K562 (cell line): ENCODE data around the gene LRCOL1. TPM values are rescaled to one million over a fixed set of nuclear protein-coding genes. Genes with fewer than 3 reads are reported as not detected.

Source experiments
- CTCFL ChIP-seq: IDR thresholded peaks from 2 replicates; pipeline ENCODE4 v1.6.1; 2011; ENCODE audit warnings: borderline replicate concordance, low read depth, mild to moderate bottlenecking, moderate library complexity, low read length; ENCODE audit not compliant: insufficient read depth, poor library complexity, severe bottlenecking
- DNMT1 ChIP-seq: fragments of 450-650 bp; IDR thresholded peaks from 2 replicates; pipeline ENCODE4 v1.6.1; 2016; ENCODE audit warnings: antibody characterized with exemption, mild to moderate bottlenecking
- ESRRA ChIP-seq: fragments of 450-650 bp; IDR thresholded peaks from 2 replicates; pipeline ENCODE4 v1.6.1; 2014; ENCODE audit warnings: low read depth, mild to moderate bottlenecking, moderate library complexity, borderline replicate concordance
- GATA2 ChIP-seq: sonication (generic); formaldehyde crosslinking; IDR thresholded peaks from 2 replicates; pipeline ENCODE4 v1.4.0; 2020; ENCODE audit warnings: mild to moderate bottlenecking, missing genetic modification reagents
- MAZ ChIP-seq, 2 experiments: fragments of 450-650 bp in 1 of 2; sonication (generic) in 1 of 2; formaldehyde crosslinking; IDR thresholded peaks in 1 of 2; conservative IDR thresholded peaks in 1 of 2; 2 replicates each; pipeline versions ENCODE4 v1.4.0 to v1.5.0; 2020; ENCODE audit warnings: mild to moderate bottlenecking in 1 of 2, missing genetic modification reagents in 1 of 2
- NBN ChIP-seq: fragments of 450-650 bp; IDR thresholded peaks from 2 replicates; pipeline ENCODE4 v1.6.1; 2016; ENCODE audit warnings: low read depth, mild to moderate bottlenecking
- PHB ChIP-seq: fragments of 250-450 bp; sonication (Bioruptor Pico); IDR thresholded peaks from 2 replicates; pipeline ENCODE4 v1.5.0; 2021
- POLR2G ChIP-seq: fragments of 200-400 bp; formaldehyde crosslinking; IDR thresholded peaks from 2 replicates; pipeline ENCODE4 v1.6.1; 2017; ENCODE audit warnings: low read depth, mild to moderate bottlenecking, antibody characterized with exemption, low read length, moderate library complexity
- RAD21 ChIP-seq, 2 experiments: fragments of 250-450 bp in 1 of 2; fragments of 450-650 bp in 1 of 2; sonication (Bioruptor Pico) in 1 of 2; formaldehyde crosslinking in 1 of 2; IDR thresholded peaks in 1 of 2; conservative IDR thresholded peaks in 1 of 2; 2 replicates each; pipeline versions ENCODE4 v1.4.0 to v1.8.0; 2020 to 2022; ENCODE audit warnings: mild to moderate bottlenecking in 2 of 2, moderate library complexity in 1 of 2
- TRIM24 ChIP-seq, 2 experiments: fragments of 450-650 bp; IDR thresholded peaks; 2 replicates each; pipeline ENCODE4 v1.6.1; 2016
- YY1 ChIP-seq, 3 experiments: IDR thresholded peaks; 2 replicates each; pipeline ENCODE4 v1.6.1; 2011; ENCODE audit warnings: low read length in 2 of 3, mild to moderate bottlenecking in 2 of 3, moderate library complexity in 2 of 3, borderline replicate concordance in 1 of 3, control low read depth in 1 of 3, low read depth in 1 of 3; ENCODE audit not compliant: insufficient read depth in 3 of 3, insufficient replicate concordance in 2 of 3, control insufficient read depth in 1 of 3, insufficient read length in 1 of 3; ENCODE audit errors: extremely low read depth in 1 of 3
- ZBTB7A ChIP-seq: IDR thresholded peaks from 2 replicates; pipeline ENCODE4 v1.6.1; 2011; ENCODE audit warnings: low read depth, mild to moderate bottlenecking, low read length, moderate library complexity, borderline replicate concordance; ENCODE audit not compliant: control insufficient read depth
- ZNF384 ChIP-seq: IDR thresholded peaks from 2 replicates; pipeline ENCODE4 v1.6.1; 2012; ENCODE audit warnings: low read depth, low read length, improper control_type of control experiment
- polyA plus RNA-seq, 8 experiments: library from polyadenylated mRNA; depleted of rRNA in 4 of 8; stranded (reverse) in 5 of 8; unstranded in 3 of 8; fragments of >200 nt; fragmentation: Nextera tagmentation in 2 of 8; fragmentation: Illumina TruSeq in 1 of 8; extraction: Ambion mirVana in 2 of 8; extraction: Trizol in 1 of 8; gene quantifications; 2 replicates each; pipeline versions ENCODE4 v1.2.1 to v1.2.3, GENCODE V29; 2011 to 2014; ENCODE audit warnings: inconsistent platforms in 1 of 8, missing spikeins in 1 of 8
- total RNA-seq, 7 experiments: library from RNA; depleted of rRNA in 6 of 7; stranded (reverse); fragments of >200 nt in 6 of 7; fragmentation: Illumina TruSeq in 2 of 7; extraction: Trizol in 2 of 7; gene quantifications; 2 replicates each; pipeline versions ENCODE4 v1.2.1 to v1.2.3, GENCODE V29; 2011 to 2021; ENCODE audit warnings: low replicate concordance in 1 of 7
- TF ChIP-seq, protein P1 (sequence below), 2 experiments: fragments of 450-650 bp; formaldehyde crosslinking in 1 of 2; IDR thresholded peaks; 2 replicates each; pipeline versions ENCODE4 v1.4.0 to v1.6.1; 2014 to 2020; ENCODE audit warnings: mild to moderate bottlenecking in 2 of 2, borderline replicate concordance in 1 of 2, low read depth in 1 of 2

Gene LRCOL1
- total and polyA plus RNA-seq, 9 of the 15 experiments (the other 6 are each of a cell fraction or from before 2014, with no cell fraction given): not detected

DNA sequence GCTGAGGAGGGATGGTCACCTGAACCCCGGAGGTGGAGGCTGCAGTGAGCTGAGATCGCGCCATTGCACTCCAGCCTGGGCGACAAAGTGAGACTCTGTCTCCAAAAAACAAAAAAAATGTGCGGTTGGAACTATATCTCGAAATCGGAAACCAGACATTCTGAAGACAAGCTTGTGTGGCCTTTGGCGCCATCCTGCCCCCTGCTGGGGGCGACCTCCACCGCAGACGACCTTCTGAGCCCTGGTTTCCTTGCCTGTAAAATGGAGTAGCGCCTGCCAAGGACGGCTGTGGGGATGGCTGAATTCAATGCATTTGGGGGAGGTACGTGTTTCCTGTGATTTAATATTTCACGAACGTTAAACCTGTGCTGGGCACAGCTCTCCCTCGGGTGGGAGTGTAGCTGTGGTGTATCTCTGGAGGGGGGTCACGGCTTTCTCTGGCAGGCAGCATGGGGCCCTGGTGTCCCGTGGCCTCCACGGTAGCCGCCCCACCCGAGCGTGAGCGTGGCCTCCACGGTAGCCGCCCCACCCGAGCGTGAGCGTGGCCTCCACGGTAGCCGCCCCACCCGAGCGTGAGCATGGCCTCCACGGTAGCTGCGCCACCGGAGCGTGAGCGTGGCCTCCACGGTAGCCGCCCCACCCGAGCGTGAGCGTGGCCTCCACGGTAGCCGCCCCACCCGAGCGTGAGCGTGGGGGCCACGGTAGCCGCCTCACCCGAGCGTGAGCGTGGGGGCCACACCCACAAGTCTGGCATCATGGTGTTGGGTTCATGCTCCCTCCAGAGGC is 55.3 kb downstream of the LRCOL1 start (continued):
- TF ChIP-seq, protein P1, sequence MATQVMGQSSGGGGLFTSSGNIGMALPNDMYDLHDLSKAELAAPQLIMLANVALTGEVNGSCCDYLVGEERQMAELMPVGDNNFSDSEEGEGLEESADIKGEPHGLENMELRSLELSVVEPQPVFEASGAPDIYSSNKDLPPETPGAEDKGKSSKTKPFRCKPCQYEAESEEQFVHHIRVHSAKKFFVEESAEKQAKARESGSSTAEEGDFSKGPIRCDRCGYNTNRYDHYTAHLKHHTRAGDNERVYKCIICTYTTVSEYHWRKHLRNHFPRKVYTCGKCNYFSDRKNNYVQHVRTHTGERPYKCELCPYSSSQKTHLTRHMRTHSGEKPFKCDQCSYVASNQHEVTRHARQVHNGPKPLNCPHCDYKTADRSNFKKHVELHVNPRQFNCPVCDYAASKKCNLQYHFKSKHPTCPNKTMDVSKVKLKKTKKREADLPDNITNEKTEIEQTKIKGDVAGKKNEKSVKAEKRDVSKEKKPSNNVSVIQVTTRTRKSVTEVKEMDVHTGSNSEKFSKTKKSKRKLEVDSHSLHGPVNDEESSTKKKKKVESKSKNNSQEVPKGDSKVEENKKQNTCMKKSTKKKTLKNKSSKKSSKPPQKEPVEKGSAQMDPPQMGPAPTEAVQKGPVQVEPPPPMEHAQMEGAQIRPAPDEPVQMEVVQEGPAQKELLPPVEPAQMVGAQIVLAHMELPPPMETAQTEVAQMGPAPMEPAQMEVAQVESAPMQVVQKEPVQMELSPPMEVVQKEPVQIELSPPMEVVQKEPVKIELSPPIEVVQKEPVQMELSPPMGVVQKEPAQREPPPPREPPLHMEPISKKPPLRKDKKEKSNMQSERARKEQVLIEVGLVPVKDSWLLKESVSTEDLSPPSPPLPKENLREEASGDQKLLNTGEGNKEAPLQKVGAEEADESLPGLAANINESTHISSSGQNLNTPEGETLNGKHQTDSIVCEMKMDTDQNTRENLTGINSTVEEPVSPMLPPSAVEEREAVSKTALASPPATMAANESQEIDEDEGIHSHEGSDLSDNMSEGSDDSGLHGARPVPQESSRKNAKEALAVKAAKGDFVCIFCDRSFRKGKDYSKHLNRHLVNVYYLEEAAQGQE (IDR thresholded peaks at IDR 0.05; ENCODE audit: borderline replicate concordance): peak; percentile 55; the same call in 1 of the 2 replicates
- TF ChIP-seq, protein P1 (CRISPR knock-in tag; IDR thresholded peaks at IDR 0.05; ENCODE audit: low read depth): no peak
- TF ChIP-seq PHB (CRISPR knock-in tag) (no peak), ESRRA (peak; percentile 89), CTCFL (peak; percentile 73), TRIM24 (IDR thresholded peaks at IDR 0.05) (no peak), NBN (0 out of 2 replicates have a peak, but pooled peaks have one; percentile 29), POLR2G (0 out of 2 replicates have a peak, but pooled peaks have one; percentile 43), RAD21 (CRISPR knock-in tag; conservative IDR thresholded peaks at IDR 0.05 in 1 of 2, IDR thresholded peaks at IDR 0.05 in 1 of 2) (peak; percentile 16 to 56; a peak in 3 of 4 replicates), YY1 (IDR thresholded peaks at IDR 0.05; ENCODE audit: borderline replicate concordance in 1 of 3, control insufficient read depth in 1 of 3, extremely low read depth in 1 of 3, insufficient read depth in 3 of 3, insufficient read length in 1 of 3, insufficient replicate concordance in 2 of 3, low read depth in 1 of 3, low read length in 2 of 3) (peak; percentile 6 to 54 (median 23)), DNMT1 (no peak), ZBTB7A (0 out of 2 replicates have a peak, but pooled peaks have one; percentile 33), GATA2 (peak; percentile 45; the same call in 1 of the 2 replicates), MAZ (CRISPR knock-in tag; conservative IDR thresholded peaks at IDR 0.05 in 1 of 2, IDR thresholded peaks at IDR 0.05 in 1 of 2) (peak in 1 of 2 experiments; percentile 33; a peak in 1 of 4 replicates), ZNF384 (0 out of 2 replicates have a peak, but pooled peaks have one; percentile 35)
